Fibroblast of peridontal ligament (primary cell): ENCODE results near the gene GCH1.
A peak's percentile ranks its signal among the peaks of the same experiment; 100 is the strongest.
"Not testable (repeated sequence)": the region's sequence is repeated elsewhere in the genome, so short reads cannot be mapped to it uniquely, and the experiment has no call there.

Source experiments
- DNase-seq: peaks from one replicate; pipeline ENCODE4 v3.0.0-alpha.2; 2010; ENCODE audit errors: extremely low read depth

Gene GCH1

DNA sequence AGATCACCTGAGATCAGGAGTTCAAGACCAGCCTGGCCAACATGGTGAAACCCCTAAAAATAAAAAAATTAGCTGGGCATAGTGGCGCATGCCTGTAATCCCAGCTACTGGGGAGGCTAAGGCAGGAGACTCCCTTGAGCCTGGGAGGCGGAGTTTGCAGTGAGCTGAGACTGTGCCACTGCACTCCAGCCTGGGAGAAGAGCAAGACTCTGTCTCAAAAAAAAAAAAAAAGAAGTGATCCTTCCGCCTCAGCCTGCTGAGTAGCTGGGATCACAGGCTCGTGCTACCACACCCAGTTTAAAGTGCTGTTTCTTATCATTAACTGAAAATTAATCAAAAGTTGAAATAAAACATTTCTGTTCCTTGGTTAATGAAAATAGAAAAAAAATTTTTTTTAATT, 6.3 kb upstream of the GCH1 start:
- not testable (repeated sequence) for DNase-seq

DNA sequence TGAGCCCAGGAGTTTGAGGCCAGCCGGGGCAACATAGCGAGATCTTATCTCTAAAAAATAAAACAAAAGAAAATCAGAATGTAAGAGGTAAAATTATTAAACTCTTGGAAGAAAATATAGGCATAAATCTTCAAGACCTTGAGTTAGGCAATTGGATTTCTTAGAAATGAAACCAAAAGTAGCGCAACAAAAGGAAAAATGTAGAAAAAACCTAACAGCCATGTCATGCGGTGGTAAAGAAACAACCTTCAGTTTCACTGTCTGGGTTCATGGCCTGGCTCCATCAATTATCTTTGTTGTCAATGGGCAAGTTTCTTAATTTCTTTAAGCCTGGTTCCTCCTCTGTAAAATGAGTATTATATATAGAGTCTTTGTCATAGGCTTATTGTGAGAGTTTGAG, 5.6 kb upstream of the GCH1 start:
- DNase-seq: no peak

DNA sequence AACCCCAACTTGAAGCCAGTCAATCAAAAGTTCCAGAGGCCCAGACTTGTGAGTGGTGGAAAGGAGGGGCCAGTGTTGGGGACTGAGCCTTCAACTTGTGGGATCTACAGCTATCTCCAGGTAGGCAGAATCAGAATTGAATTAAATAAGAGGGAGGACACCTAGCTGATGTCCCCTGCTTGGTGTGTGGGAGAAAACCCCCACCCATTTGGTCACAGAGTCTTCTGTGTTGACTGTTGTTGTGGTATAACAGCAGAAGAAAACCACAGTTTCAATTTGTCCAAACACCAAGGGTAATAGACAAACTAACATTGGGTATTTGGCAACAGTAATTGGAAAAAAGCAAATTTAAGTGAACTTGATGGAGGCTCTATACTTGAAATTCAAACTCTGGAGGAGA, 3.4 kb upstream of the GCH1 start:
- DNase-seq: no peak

DNA sequence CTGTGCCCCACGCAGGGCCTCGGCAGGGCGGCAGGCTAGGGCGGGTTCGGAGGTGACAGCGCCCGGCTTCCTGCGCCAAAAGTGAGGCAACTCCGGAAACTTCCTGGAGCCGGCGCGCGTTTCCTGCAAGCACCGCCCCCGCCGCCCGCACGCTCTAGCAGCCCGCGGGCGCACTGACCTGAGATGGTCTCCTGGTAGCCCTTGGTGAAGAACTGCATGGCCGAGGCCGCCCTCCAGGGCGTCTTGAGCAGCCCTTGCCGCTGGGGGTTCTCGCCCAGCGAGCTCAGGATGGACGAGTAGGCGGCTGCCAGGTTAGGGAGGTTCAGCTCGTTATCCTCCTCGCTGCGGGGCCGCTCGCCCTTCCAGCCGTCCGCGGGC, 494 bp downstream of the GCH1 start:
- peak; percentile 21 for DNase-seq

DNA sequence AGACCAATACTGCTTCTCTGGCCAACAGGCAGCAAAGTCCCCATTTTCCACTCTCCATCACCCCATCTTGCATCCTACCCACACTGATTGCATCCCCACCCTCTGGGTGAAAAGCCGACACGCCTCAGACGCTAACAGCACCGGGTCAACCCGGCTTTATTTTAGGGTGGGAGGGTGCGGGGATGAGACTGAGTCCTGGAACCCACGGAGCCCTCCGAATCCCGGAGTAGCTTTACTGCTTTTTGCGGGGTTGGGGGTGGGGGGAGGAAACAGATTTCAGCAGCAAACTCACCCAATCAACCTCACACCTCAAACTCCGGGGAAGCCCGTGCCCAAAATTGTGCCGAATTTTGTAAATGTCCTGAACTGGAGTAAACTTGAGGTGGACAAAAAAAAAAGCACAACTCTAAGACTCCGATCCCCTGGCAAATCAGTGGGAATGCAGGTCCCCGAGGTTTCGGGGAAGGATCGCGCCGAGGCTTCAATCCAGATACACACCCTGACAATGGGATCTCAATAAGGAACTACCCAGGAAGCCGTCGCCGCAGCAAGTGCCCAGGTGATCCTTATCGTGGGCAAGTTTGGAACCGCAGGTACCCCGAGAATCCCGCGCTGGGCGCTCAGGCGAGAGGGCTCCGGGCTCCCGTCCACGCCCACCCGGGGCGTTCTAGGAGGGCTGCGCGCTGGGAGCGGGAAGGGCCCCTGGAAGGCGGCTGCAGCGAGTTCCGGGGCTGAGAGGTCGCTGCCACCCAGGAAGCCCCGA, 1.1 kb downstream of the GCH1 start:
- no peak for DNase-seq

DNA sequence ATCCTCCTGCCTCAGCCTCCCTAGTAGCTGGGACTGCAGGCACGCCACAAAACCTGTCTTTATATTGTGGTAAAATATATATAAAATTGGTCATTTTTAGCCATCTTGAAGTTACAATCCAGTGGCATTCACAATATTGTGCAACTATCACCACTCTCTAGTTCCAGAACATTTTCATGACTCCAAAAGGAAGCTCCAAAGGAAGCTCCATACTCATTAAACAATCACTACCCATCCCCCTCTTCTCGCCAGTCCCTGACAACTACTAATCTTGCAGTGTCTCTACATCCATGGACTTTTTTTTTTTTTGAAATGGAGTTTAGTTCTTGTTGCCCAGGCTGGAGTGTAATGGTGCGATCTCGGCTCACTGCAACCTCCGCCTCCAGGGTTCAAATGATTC, 3.1 kb downstream of the GCH1 start:
- DNase-seq: no peak

DNA sequence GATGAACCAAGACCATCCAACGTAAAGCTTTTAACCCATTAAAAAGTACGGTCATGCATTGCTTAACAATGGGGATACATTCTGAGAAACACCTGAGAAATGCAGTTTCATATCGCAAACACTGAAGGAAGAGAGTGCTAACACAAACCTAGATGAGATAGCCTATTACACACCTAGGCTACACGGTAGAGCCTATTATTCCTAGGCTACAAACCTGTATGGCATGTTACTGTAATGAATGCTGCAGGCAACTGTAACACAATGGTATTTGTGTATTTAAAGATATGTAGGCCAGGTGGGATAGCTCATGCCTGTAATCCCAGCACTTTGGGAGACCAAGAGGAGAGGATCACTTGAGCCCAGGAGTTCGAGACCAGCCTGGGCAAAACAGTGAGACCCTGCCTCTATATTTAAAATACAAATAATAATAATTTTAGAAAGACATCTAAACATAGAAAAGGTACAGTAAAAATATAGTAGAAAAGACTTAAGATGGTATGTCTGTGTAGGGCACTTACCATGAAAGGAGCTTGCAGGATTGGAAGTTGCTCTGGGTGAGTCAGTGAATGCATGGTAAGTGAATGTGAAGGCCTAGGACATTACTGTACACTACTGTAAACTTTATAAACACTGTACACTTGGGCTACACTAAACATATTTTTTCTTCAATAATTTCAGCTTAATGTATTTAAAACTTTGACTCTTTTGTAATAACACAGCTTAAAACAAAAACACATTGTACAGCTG, 4.6 kb downstream of the GCH1 start:
- not testable (repeated sequence) for DNase-seq

DNA sequence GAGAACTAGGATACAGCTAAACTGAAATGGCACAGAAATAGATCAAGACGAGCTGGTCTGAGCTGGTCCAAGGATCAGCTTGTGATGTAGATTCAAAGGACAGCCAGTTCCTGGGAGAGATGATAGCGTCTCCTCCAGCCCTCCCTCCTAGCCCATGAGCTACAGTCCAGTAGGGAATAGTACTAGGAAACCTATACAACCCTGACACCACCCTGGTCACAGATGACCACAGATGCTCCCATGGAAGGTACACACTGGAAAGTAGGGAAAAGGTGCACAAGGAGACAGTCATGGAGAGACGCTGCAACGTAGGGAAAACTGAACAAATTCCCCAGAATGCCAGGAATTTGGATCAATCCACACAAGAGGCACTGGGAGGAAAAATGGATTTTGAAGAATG, 6.9 kb downstream of the GCH1 start:
- no peak for DNase-seq

DNA sequence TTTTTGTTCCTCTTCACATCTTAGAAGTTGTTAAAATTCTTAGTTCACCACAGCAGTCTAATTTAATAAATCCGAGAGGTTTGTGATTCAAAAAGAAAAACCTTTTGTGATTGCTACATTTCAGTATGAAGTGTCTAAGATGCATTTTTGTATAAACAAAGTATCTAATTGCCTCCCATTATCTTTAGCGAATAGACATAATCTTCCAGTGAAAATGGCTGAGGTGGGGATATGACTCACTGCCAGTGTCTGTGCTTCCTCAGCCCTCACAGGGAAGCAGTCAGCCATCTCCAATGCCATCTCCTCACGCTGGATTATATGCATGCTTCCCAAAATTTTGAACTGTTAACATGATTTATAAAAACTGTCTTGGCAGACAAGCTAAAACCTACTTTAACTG, 7.6 kb downstream of the GCH1 start:
- no peak for DNase-seq

DNA sequence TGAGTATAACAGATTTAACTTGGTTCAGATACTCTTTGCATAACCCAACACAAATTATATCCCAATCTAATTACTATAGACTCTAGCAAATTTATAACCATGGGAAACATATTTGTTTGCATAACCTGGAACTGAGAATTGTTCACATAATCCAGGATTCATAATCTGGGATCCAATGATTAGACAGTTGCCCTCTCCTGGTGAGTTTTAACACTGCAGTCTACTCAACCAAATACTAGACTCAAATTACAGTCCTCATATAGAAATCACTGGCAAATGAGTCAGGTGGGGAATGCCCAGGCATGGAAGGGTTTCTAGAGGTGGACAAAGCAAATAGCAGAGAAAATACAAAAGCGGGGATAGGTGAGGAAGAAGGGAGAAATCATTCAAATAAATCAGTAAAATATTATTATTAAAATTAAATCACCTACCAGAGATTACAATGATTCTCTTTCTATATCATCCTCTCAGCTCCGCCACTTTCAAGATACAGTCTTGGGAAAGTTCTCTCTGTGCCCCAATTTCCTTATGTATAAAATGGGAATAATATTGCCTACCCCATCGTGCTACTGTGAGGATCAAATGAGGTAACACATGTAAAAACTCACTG, 9.4 kb downstream of the GCH1 start:
- peak; percentile 72 for DNase-seq

DNA sequence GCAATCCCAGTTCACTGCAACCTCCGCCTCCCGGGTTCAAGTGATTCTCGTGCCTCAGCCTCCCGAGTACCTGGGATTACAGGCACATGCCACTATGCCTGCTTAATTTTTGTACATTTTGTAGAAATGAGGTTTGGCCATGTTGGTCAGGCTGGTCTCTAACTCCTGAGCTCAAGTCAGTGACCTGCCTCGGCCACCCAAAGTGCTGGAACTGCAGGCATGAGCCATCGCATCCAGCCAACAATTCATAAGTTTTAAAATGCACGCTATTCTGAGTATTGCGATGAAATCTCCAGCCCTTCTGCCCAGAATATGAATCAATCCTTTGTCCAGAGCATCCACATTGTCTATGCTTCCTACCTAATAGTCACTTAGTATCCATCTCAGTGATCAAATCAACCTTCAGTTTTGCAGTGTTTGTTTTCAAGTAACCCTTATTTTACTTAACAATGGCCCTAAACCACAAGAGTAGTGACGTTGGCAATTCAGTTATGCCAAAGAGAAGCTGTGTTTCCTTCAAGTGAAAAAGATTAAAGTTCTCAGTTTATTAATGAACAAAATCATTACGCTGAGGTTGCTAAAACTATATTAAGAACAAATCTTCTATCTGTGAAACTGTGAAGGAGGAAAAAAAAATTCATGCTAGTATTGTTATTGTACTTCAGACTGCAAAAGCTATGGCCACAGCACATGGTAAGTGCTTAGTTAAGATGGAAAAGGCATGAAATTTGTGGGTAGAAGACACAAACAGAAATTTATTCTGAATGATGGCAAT, 11.0 kb downstream of the GCH1 start:
- no peak for DNase-seq

DNA sequence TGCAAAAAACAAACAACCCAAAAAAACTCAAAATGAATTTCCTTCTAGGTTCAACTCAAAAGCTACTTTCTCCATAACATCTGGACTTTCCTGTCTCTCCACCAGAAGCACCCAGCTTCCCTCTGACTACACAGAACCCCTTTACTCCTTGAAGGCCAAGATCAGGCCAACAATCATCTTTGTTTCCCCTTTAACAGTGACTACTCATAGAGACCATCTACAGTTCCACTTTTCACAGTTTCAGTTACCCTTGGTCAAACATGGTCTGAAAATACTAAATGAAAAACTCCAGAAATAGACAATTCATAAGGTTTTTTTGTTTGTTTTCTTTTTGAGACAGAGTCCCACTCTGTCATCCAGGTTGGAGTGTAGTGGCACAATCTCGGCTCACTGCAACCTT, 11.8 kb downstream of the GCH1 start:
- no peak for DNase-seq

DNA sequence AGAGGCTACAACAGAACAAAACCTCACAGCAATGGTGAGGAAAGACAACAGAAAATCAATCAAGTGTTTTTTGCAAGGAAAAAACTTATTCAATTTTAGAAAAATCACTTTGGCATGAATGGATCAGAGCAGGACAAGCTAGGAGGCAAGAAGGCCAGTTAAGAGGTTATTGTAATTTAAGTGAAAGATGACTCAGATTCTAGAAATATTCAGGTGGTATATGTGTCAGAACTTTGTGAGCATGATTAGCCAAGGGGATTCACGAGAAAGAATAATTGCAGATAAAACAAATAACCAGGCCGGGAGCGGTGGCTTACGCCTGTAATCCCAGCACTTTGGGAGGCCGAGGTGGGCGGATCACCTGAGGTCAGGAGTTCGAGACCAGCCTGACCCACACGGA, 12.7 kb downstream of the GCH1 start:
- no peak for DNase-seq

DNA sequence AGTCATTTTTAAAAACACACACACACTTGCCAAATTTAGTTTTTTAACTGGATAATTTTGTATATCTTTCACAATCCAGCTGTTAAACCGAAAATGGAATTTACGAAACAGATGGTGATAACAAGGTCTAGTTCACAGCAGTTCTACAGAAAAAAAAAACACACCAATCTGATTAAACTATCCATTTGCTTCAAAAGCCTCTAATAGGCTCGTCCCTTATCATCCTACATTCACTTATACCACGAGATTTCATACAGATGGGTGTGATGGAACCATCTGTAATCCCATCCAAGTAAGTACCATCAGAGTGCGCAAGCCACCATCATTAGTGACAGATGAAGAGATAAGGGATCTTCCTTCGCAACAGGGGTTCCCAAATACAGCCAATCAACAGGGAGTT, 20.1 kb downstream of the GCH1 start:
- DNase-seq: peak; percentile 52

DNA sequence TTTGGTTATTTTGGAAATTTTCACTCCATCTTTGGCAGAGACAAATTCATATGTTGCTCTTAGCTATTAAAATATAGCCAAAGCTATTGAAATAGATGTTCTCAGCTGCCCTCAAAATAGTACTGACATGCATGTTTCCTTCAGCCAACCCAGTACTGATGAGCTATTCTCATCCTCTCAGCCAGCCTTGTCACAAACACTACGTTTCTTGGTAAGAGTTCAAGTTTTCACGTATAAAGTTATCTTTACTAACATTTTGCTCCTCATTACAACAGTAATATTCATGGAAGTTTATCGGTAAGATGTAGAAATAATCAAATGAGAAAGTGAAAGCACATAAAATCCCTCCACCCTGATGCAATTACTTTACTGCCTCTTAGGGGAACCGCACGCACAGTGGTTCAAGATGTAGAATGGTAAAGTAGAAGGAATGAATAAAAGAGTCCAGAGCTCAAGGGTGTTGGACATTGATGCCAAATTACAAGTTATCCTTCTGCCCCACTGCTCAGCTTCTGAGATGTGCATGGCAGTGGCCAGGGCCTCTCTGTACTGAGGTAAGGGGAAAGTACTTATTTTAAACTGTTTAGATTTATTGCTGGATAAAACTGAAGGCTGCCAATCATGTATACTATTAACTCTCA, 20.7 kb downstream of the GCH1 start:
- peak; percentile 72 for DNase-seq

DNA sequence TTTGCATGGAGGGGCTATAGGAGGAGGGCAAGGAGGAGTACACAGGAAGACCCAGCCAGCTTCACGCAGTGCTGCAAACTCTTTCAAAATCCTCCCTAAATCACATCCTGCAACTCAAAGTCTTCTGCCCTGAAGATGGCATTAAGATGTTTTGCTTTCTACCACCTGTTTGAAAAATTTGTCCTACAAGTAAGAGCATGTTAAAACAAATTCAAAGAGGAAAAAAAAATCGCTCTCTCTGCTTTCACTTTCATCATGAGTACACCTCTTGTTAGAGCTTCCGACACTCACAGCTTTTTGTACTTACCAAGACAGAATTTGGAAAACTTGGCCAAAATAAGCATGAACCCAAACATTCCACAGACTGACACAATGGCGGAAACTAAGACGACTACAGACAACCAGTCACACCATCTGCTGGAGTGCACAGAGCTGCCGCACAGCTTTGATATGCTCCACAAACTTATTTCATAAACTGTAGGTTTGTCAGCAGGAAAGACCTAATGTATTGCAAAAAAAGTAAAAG, 21.3 kb downstream of the GCH1 start:
- DNase-seq: peak; percentile 71

DNA sequence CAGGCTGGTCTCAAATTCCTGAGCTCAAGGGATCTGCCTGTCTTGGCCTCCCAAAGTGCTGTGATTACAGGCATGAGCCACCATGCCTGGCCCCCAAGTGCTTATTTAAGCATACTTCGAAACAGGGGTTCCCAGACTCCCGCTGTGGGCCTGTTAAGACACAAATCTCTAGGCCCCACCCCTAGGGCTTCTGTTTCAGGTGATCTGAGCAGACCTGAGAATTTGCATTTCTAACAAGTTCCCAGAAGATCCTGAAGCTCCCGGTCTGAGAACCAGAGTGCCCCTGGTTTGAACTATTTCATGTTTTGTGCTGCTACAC, 25.0 kb downstream of the GCH1 start:
- DNase-seq: no peak

DNA sequence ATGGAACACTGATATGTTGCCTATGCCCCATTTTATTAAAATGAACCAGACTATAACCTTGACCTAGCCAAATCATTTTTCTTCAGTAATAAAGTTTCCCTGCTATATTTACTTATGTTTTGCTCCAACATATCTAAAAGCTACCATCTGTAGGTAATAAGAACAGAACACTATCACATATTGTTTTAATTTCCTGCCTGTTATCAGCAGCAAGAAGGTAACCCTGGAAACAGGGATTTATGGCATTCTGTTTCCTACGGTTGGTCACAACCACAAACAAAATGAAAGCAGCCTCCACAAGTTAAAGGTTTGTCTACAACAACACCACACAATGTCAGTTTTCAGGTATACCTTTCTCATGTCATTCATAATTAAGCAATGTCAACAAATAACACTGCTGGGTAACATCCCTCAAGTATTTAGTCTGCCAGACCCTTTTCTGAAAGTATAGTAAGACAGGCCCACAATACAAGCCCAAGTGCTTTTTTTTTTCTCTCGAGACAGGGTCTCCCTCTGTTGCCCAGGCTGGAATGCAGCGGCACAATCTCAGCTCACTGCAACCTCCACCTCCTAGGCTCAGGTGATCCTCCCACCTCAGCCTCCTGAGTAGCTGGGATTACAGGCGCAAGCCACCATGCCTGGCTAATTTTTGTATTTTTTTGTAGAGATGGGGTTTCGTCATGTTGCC, 25.5 kb downstream of the GCH1 start:
- DNase-seq: no peak

DNA sequence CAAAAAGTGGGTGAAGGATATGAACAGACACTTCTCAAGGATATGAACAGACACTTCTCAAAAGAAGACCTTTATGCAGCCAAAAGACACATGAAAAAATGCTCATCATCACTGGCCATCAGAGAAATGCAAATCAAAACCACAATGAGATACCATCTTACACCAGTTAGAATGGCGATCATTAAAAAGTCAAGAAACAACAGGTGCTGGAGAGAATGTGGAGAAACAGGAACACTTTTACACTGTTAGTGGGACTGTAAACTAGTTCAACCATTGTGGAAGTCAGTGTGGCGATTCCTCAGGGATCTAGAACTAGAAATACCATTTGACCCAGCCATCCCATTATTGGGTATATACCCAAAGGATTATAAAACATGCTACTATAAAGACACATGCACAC, 27.0 kb downstream of the GCH1 start:
- not testable (repeated sequence) for DNase-seq

DNA sequence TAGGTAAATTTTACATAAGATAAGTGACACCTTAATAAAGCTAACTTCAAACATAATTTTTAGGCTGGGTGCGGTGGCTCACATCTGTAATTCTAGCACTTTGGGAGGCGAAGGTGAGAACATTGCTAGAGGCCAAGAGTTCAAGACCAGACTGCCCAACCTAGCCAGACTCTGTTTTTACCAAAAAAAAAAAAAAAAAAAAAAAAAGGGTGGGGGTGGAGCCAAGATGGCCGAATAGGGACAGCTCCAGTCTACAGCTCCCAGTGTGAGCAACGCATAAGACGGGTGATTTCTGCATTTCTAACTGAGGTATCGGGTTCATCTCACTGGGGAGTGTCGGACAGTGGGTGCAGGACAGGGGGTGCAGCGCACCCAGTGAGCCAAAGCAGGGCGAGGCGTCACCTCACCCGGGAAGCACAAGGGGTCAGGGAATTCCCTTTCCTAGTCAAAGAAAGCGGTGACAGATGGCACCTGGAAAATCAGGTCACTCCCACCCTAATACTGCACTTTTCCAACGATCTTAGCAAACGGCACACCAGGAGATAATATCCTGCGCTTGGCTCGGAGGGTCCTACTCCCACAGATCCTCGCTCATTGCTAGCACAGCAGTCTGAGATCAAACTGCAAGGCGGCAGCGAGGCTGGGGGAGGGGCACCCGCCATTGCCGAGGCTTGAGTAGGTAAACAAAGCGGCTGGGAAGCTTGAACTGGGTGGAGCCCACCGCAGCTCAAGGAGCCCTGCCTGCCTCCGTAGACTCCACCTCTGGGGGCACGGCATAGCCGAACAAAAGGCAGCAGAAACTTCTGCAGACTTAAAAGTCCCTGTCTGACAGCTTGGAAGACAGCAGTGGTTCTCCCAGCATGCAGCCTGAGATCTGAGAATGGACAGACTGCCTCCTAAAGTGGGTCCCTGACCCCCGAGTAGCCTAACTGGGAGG, 32.2 kb downstream of the GCH1 start:
- not testable (repeated sequence) for DNase-seq
